ENCODE results near the gene FGR. TPM values are rescaled to one million over a fixed set of nuclear protein-coding genes. Genes with fewer than 3 reads are reported as not detected.

The FGR gene
- total RNA-seq, 1 donor from 2014 or later = not detected

DNA sequence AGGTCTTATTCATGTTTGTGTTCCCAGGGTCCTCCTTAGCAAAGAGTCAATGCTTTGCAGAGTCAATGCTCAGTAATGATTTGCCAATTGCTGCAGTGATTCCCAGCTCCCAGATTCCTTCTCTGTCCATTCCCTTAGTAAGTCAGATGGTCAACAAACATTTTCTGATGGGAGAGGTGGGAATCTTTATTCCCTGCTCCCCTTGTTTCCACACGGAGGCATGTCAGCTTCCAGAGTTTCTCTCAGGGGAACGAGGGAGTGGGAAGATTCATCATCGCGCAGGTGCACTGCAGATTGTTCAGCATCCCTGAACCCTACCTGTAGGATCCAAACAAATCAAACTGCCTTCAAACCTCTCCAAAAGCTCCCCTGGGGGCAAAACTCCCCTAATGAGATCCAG lies 23.5 kb downstream of the FGR start:
- Histone ChIP-seq H2AFZ (ENCODE audit: low read depth, low read length) (no peak overlapping the region), H3K36me3 (ENCODE audit: insufficient read depth, low read length) (no peaks in the 10 kb centered on the region), H3K4me1 (ENCODE audit: insufficient read depth, low read length) (peaks cover 12% of the 10 kb centered on the region), H4K20me1 (ENCODE audit: insufficient read depth, low read length) (no peaks in the 10 kb centered on the region), H3K4me2 (ENCODE audit: low read length) (no peak overlapping the region), H3K27ac (ENCODE audit: low read depth, low read length) (no peak overlapping the region), H3K27me3 (ENCODE audit: insufficient read depth, low read length) (peaks cover 18% of the 10 kb centered on the region), H3K79me2 (ENCODE audit: insufficient read depth, low read length) (no peaks in the 10 kb centered on the region), H3K4me3 (ENCODE audit: insufficient read depth, low read depth, low read length) (no peak overlapping the region), H3K9me3 (ENCODE audit: insufficient read depth, low read depth, low read length) (no peaks in the 10 kb centered on the region), H3K9ac (ENCODE audit: low read length) (no peak overlapping the region)
- no peak for FAIRE-seq
- Mint-ChIP-seq H3K27ac (ENCODE audit: unreplicated experiment) (no peak overlapping the region), H3K36me3 (ENCODE audit: low read depth, unreplicated experiment) (no peaks in the 10 kb centered on the region), H3K27me3 (ENCODE audit: low read depth, unreplicated experiment) (peaks cover 44% of the 10 kb centered on the region), H3K4me1 (ENCODE audit: low read depth, unreplicated experiment) (peaks cover 13% of the 10 kb centered on the region), H3K9me3 (ENCODE audit: unreplicated experiment) (peaks cover 2% of the 10 kb centered on the region), H3K4me3 (ENCODE audit: unreplicated experiment) (no peak overlapping the region)
- no peak for DNase-seq (ENCODE audit: low read depth)
- no peak for TF ChIP-seq EZH2 (IDR thresholded peaks at IDR 0.05; ENCODE audit: insufficient read depth, low read length)
- TF ChIP-seq, protein P1, sequence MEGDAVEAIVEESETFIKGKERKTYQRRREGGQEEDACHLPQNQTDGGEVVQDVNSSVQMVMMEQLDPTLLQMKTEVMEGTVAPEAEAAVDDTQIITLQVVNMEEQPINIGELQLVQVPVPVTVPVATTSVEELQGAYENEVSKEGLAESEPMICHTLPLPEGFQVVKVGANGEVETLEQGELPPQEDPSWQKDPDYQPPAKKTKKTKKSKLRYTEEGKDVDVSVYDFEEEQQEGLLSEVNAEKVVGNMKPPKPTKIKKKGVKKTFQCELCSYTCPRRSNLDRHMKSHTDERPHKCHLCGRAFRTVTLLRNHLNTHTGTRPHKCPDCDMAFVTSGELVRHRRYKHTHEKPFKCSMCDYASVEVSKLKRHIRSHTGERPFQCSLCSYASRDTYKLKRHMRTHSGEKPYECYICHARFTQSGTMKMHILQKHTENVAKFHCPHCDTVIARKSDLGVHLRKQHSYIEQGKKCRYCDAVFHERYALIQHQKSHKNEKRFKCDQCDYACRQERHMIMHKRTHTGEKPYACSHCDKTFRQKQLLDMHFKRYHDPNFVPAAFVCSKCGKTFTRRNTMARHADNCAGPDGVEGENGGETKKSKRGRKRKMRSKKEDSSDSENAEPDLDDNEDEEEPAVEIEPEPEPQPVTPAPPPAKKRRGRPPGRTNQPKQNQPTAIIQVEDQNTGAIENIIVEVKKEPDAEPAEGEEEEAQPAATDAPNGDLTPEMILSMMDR (IDR thresholded peaks at IDR 0.05; ENCODE audit: insufficient read depth, low read depth, low read length) = no peak

DNA sequence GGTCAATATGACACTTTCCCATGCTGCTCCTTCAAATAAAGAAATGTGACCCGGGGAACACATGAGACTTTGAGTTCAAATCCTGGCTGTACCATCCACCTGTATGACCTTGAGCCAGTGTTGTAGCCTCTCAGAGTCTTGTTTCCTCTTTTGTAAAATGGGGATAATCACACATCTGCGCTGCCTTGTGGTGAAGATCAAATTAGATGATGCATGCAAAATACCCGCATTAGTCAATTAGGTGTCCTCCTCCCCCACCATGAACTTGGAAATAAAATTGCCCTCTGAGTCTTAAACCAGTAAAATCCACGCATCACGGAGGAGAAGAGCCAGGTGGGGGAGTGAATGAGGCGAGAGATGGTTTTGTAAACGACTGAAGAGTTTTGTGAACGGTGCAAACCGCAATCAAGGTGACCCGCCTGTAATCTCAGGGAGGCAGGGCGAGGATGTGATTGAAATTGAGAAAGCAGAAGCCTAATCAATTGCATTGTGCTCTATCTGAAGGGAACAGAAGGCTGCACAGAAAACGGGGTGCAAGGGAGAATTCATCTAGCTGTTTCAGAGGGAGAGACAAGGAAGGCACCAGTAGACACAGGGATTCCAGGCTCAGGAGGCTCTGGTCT lies 25.3 kb downstream of the FGR start:
- FAIRE-seq (no peak), DNase-seq (ENCODE audit: low read depth) (no peak)
- H3K4me3 ChIP-seq (ENCODE audit: insufficient read depth, low read depth, low read length) = no peak overlapping the region
- H3K9me3 ChIP-seq (ENCODE audit: insufficient read depth, low read depth, low read length) = no peaks in the 10 kb centered on the region
- peaks cover 2% of the 10 kb centered on the region for H3K9me3 Mint-ChIP-seq (ENCODE audit: unreplicated experiment)
- H3K79me2 ChIP-seq (ENCODE audit: insufficient read depth, low read length) = no peaks in the 10 kb centered on the region
- peaks cover 17% of the 10 kb centered on the region for H3K4me1 ChIP-seq (ENCODE audit: insufficient read depth, low read length)
- H3K36me3 Mint-ChIP-seq (ENCODE audit: low read depth, unreplicated experiment) = no peaks in the 10 kb centered on the region
- no peak overlapping the region for H3K27ac Mint-ChIP-seq (ENCODE audit: unreplicated experiment)
- no peak overlapping the region for H3K27ac ChIP-seq (ENCODE audit: low read depth, low read length)
- no peak overlapping the region for H3K4me3 Mint-ChIP-seq (ENCODE audit: unreplicated experiment)
- peaks cover 34% of the 10 kb centered on the region for H3K27me3 Mint-ChIP-seq (ENCODE audit: low read depth, unreplicated experiment)
- H3K27me3 ChIP-seq (ENCODE audit: insufficient read depth, low read length) = peaks cover 18% of the 10 kb centered on the region
- TF ChIP-seq, protein P1 (IDR thresholded peaks at IDR 0.05; ENCODE audit: insufficient read depth, low read depth, low read length) = no peak
- TF ChIP-seq EZH2 (IDR thresholded peaks at IDR 0.05; ENCODE audit: insufficient read depth, low read length) = no peak
- H4K20me1 ChIP-seq (ENCODE audit: insufficient read depth, low read length) = no peaks in the 10 kb centered on the region
- H3K9ac ChIP-seq (ENCODE audit: low read length) = no peak overlapping the region
- H2AFZ ChIP-seq (ENCODE audit: low read depth, low read length) = no peak overlapping the region
- no peaks in the 10 kb centered on the region for H3K36me3 ChIP-seq (ENCODE audit: insufficient read depth, low read length)
- H3K4me1 Mint-ChIP-seq (ENCODE audit: low read depth, unreplicated experiment) = peaks cover 27% of the 10 kb centered on the region
- H3K4me2 ChIP-seq (ENCODE audit: low read length) = no peak overlapping the region

DNA sequence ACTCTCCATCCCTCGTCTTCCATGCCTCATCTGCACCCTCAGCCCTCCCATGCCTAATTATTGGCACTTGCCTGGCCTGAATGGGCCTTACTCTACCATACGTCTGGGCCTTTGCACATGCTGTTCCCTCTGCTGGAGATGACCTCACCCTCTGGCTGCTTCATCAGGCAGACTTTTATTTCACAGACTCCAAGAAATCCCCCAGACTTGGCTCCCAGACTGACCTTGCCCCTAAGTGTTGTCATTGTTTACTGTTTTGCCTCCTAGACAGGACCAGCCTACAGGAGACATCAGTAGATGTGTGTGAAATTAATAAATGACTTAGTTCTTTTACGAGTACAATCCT lies 25.8 kb downstream of the FGR start:
- Histone ChIP-seq H3K27ac (ENCODE audit: low read depth, low read length) (no peak overlapping the region), H3K4me3 (ENCODE audit: insufficient read depth, low read depth, low read length) (no peak overlapping the region), H3K36me3 (ENCODE audit: insufficient read depth, low read length) (no peaks in the 10 kb centered on the region), H4K20me1 (ENCODE audit: insufficient read depth, low read length) (no peaks in the 10 kb centered on the region), H3K9ac (ENCODE audit: low read length) (no peak overlapping the region), H3K4me2 (ENCODE audit: low read length) (no peak overlapping the region), H3K79me2 (ENCODE audit: insufficient read depth, low read length) (no peaks in the 10 kb centered on the region), H3K9me3 (ENCODE audit: insufficient read depth, low read depth, low read length) (no peaks in the 10 kb centered on the region), H3K4me1 (ENCODE audit: insufficient read depth, low read length) (peaks cover 17% of the 10 kb centered on the region), H2AFZ (ENCODE audit: low read depth, low read length) (no peak overlapping the region), H3K27me3 (ENCODE audit: insufficient read depth, low read length) (peaks cover 18% of the 10 kb centered on the region)
- Mint-ChIP-seq H3K9me3 (ENCODE audit: unreplicated experiment) (peaks cover 2% of the 10 kb centered on the region), H3K27ac (ENCODE audit: unreplicated experiment) (no peak overlapping the region), H3K4me3 (ENCODE audit: unreplicated experiment) (no peak overlapping the region), H3K36me3 (ENCODE audit: low read depth, unreplicated experiment) (no peaks in the 10 kb centered on the region), H3K4me1 (ENCODE audit: low read depth, unreplicated experiment) (peaks cover 27% of the 10 kb centered on the region), H3K27me3 (ENCODE audit: low read depth, unreplicated experiment) (peaks cover 31% of the 10 kb centered on the region)
- DNase-seq (ENCODE audit: low read depth) = no peak
- TF ChIP-seq, protein P1 (IDR thresholded peaks at IDR 0.05; ENCODE audit: insufficient read depth, low read depth, low read length) = no peak
- no peak for TF ChIP-seq EZH2 (IDR thresholded peaks at IDR 0.05; ENCODE audit: insufficient read depth, low read length)
- FAIRE-seq = no peak

All from astrocyte (in vitro differentiated cells and primary cell).